ENCODE data around the gene CATSPER4. TPM values are rescaled to one million over a fixed set of nuclear protein-coding genes. Genes with fewer than 3 reads are reported as not detected.

CATSPER4 gene
- total RNA-seq, 2 experiments from 2014 or later, result not detected

DNA sequence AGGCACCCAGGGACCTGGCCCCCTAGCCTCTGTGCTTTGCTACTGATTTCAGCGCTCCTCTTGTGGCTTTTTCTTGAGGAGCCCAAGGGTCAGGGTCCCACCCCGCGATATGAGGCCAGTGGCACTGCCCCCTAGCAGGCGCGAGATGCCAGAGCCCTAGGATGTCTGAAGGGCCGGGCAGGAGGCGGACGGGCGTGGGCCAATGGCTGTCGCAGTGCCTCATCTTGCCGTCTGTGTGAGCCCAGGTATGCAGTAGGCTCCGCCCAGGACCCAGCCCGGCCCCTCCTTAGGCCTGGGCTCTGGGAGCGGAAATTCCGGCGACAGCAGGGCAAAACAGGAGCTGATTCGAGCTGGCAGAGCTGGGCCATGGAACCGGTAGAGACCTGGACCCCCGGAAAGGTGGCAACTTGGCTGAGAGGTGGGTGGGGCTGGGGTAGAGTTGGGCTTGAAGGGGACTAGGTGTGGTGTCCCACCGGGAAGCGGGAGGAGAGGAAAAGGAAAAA, 13.2 kb upstream of the CATSPER4 start, which contains the start of gene CNKSR1:
Gene CNKSR1 (plus strand): TSS at position 310 of the 503 bp plus-strand sequence. CDS start 57 bp downstream, at position 367.
- ChIA-PET POLR2A (no interaction called here), CTCF (interaction anchor here (0.6 to 1.0 kb wide), 3 partner anchors 18 to 178 kb away, joined by 3 to 5 read pairs (median 3); no protein-coding TSS in a partner anchor)
- intact Hi-C loops (cut with DNase I, micrococcal nuclease), result no loop called here
- peak; percentile 70 for ATAC-seq
- Mint-ChIP-seq H3K4me3 (peak within 1 kb of the TSS; percentile 61), H3K36me3 (ENCODE audit: low read depth) (peaks cover 3% of the 10 kb centered on the region), H3K4me1 (peaks cover 8% of the 10 kb centered on the region), H3K9me3 (ENCODE audit: low read depth) (no peaks in the 10 kb centered on the region), H3K27me3 (no peaks in the 10 kb centered on the region), H3K27ac (no peak within 1 kb of the TSS)
- DNase-seq, result peak; percentile 48

DNA sequence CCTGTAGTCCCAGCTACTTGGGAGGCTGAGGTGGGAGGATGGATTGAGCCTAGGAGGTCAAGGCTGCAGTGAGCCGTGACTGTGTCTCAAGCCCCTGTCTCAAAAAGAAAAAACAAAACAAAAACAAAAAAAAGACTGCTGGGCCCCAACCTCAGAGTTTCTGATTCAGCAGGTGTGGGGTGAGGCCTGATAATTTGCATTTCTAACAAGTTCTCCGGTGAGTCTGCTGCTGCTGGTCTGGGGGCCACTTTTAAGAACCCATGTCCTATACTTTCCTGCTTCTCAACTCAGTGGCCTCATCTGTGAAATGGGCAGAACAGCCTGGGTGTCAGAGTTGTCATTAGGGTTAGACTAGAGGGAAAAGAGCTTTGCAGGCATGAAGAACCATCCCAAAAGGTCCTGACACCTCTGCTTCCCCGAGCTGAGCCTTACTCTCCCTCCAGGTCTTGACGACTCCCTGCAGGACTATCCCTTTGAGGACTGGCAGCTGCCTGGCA, 10.3 kb upstream of the CATSPER4 start:
- H3K4me3 Mint-ChIP-seq, result no peak overlapping the region
- CTCF ChIA-PET, result no interaction called here
- intact Hi-C loops (cut with DNase I, micrococcal nuclease), result no loop called here
- H3K27me3 Mint-ChIP-seq, result no peaks in the 10 kb centered on the region
- DNase-seq (no peak), ATAC-seq (no peak)
- POLR2A ChIA-PET, result no interaction called here
- no peaks in the 10 kb centered on the region for H3K36me3 Mint-ChIP-seq (ENCODE audit: low read depth)
- peaks cover 8% of the 10 kb centered on the region for H3K4me1 Mint-ChIP-seq
- no peak overlapping the region for H3K27ac Mint-ChIP-seq
- H3K9me3 Mint-ChIP-seq (ENCODE audit: low read depth), result no peaks in the 10 kb centered on the region

DNA sequence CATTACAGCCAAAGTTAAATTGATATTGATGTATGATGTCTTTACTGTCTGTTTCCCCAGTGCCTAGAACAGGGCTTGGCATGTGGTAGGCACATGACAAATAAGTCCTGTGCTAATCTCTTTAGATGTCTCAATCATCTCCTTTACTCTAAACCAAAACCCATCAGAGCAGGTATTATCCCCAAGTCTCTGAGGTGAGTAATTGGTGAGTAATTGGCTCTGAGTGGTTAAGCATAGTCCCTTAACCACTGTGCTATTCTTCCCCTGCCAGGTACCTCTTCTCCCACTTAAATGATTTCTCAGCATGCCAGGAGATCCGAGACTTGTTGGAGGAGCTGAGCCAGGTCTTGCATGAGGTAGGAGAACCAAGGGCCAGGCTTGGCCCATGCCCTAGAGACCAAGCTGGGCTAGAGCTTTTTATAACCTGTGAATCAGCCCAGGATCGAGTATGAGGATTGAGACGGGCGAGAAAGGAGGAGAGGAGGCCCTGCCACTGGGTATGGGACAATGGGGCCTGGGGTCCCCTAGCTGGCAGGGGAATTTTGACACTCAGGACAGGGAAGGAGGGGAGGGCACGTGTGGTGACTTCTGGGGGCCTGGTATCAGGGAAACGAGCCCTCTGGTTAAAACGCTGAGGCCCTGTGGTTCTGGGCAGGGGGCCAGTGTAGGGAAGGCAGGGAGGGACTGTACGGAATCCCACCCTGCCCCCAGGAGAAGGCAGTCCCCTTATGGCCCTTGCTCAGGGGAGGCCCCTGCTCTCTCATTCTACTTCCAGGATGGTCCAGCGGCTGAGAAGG, 8.6 kb upstream of the CATSPER4 start:
- Mint-ChIP-seq H3K36me3 (ENCODE audit: low read depth) (no peaks in the 10 kb centered on the region), H3K27ac (no peak overlapping the region), H3K4me3 (no peak overlapping the region), H3K9me3 (ENCODE audit: low read depth) (no peaks in the 10 kb centered on the region), H3K4me1 (peaks cover 8% of the 10 kb centered on the region), H3K27me3 (no peaks in the 10 kb centered on the region)
- DNase-seq (no peak), ATAC-seq (peak; percentile 92)
- intact Hi-C loops (cut with DNase I, micrococcal nuclease), result no loop called here
- ChIA-PET CTCF (no interaction called here), POLR2A (no interaction called here)

DNA sequence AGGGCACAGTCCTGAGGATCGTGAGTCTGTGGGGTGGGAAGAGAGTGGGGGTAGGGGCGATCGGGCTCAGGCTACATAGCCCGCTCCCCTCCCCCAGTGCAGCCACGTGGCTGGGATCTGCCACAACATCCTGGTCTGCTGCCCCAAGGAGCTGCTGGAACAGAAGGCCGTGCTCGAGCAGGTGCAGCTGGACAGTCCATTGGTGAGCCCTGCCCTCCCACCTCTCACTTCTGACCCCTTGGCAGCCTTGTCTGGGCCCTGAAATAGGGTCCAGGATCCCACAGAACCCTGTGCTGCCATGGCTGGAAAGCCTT, 8.1 kb upstream of the CATSPER4 start:
- Mint-ChIP-seq H3K9me3 (ENCODE audit: low read depth) (no peaks in the 10 kb centered on the region), H3K4me1 (peaks cover 6% of the 10 kb centered on the region), H3K27ac (no peak overlapping the region), H3K36me3 (ENCODE audit: low read depth) (no peaks in the 10 kb centered on the region), H3K27me3 (no peaks in the 10 kb centered on the region), H3K4me3 (no peak overlapping the region)
- intact Hi-C loops (cut with DNase I, micrococcal nuclease), result no loop called here
- DNase-seq, result no peak
- ChIA-PET POLR2A (no interaction called here), CTCF (interaction anchor here (1.1 kb wide), 1 partner anchor 19 kb away, joined by 3 read pairs; no protein-coding TSS in a partner anchor)
- no peak for ATAC-seq

DNA sequence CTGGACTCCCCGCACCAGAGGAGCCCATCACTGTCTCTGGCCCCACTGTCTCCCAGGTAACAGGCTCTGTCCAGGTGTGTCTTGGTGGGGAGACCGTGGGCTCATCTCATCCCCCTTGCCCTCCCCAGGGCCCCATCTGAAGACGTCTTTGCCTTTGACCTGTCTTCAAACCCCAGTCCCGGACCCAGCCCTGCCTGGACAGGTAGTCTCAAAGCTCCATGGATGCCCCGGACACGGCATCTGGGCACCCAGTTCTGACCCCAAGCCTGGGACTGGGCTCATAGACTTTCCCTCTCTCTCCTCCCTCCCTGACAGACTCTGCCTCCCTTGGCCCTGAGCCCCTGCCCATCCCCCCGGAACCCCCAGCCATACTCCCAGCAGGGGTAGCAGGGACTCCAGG, 6.3 kb upstream of the CATSPER4 start:
- H3K9me3 Mint-ChIP-seq (ENCODE audit: low read depth), result no peaks in the 10 kb centered on the region
- no peak overlapping the region for H3K4me3 Mint-ChIP-seq
- DNase-seq, result no peak
- ChIA-PET CTCF (no interaction called here), POLR2A (no interaction called here)
- no peaks in the 10 kb centered on the region for H3K27me3 Mint-ChIP-seq
- intact Hi-C loops (cut with DNase I, micrococcal nuclease), result no loop called here
- no peak overlapping the region for H3K27ac Mint-ChIP-seq
- H3K36me3 Mint-ChIP-seq (ENCODE audit: low read depth), result no peaks in the 10 kb centered on the region
- H3K4me1 Mint-ChIP-seq, result peaks cover 5% of the 10 kb centered on the region
- ATAC-seq, result no peak

DNA sequence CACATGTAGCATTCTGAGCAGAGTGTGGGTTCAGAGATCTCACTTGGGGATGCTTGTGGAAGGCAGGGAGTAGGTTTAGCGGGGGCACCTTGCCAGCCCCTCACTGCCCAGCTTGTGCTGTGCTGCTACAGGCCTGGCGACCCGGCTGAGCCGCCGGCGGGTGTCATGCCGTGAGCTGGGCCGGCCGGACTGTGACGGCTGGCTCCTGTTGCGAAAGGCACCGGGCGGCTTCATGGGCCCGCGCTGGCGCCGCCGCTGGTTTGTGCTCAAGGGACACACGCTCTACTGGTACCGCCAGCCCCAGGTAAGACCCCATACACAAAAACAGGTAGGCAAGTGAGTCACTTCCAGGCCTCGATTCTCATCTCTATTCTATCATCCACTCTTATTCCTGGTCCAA, 5.5 kb upstream of the CATSPER4 start:
- no peak overlapping the region for H3K4me3 Mint-ChIP-seq
- POLR2A ChIA-PET, result interaction anchor here (0.6 kb wide), 1 partner anchor 42 kb away, joined by 3 read pairs; no protein-coding TSS in a partner anchor
- no peak overlapping the region for H3K27ac Mint-ChIP-seq
- no peaks in the 10 kb centered on the region for H3K36me3 Mint-ChIP-seq (ENCODE audit: low read depth)
- intact Hi-C loops (cut with DNase I, micrococcal nuclease), result no loop called here
- CTCF ChIA-PET, result no interaction called here
- DNase-seq (no peak), ATAC-seq (no peak)
- peaks cover 5% of the 10 kb centered on the region for H3K4me1 Mint-ChIP-seq
- H3K9me3 Mint-ChIP-seq (ENCODE audit: low read depth), result no peaks in the 10 kb centered on the region
- no peaks in the 10 kb centered on the region for H3K27me3 Mint-ChIP-seq

- DNase-seq (no peak), ATAC-seq (no peak)
- ChIA-PET CTCF (interaction anchor here (1.0 kb wide), 1 partner anchor 48 kb away, joined by 3 read pairs; no protein-coding TSS in a partner anchor), POLR2A (interaction anchor here (0.6 kb wide), 1 partner anchor 75 kb away, joined by 3 read pairs; no protein-coding TSS in a partner anchor)
- Mint-ChIP-seq H3K27me3 (no peaks in the 10 kb centered on the region), H3K9me3 (ENCODE audit: low read depth) (no peaks in the 10 kb centered on the region), H3K27ac (no peak overlapping the region), H3K4me1 (peaks cover 7% of the 10 kb centered on the region), H3K36me3 (ENCODE audit: low read depth) (no peaks in the 10 kb centered on the region), H3K4me3 (no peak overlapping the region)
- intact Hi-C loops (cut with DNase I, micrococcal nuclease), result no loop called here
Measured at GRCh38 chr1:26187882-26188281, 2.5 kb upstream of the CATSPER4 start.

- Mint-ChIP-seq H3K9me3 (ENCODE audit: low read depth) (no peaks in the 10 kb centered on the region), H3K4me3 (no peak overlapping the region), H3K27ac (no peak overlapping the region), H3K4me1 (peaks cover 7% of the 10 kb centered on the region), H3K27me3 (no peaks in the 10 kb centered on the region), H3K36me3 (ENCODE audit: low read depth) (no peaks in the 10 kb centered on the region)
- POLR2A ChIA-PET, result no interaction called here
- CTCF ChIA-PET, result interaction anchor here (0.7 to 1.0 kb wide), 3 partner anchors 18 to 355 kb away, joined by 3 to 4 read pairs (median 3); no protein-coding TSS in a partner anchor
- DNase-seq (no peak), ATAC-seq (no peak)
- intact Hi-C loops (cut with DNase I, micrococcal nuclease), result no loop called here
Measured at GRCh38 chr1:26188477-26188876, 1.9 kb upstream of the CATSPER4 start.

DNA sequence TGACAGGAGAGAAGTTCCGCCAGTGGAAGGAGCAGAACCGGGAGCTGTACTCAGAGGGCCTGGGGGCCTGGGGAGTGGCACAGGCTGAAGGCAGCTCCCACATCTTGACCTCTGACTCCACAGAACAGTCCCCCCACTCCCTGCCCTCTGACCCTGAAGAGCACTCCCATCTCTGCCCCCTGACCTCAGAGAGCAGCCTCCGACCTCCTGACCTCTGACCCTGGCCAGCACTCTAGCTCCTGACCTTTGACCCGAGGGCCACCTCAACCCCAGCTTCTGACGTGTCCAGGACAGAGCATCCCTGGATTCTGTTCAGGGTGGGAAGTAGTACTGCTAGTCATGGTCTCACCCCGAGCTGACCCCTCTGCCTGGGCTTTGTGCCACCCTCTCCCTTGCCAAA, 1.1 kb upstream of the CATSPER4 start:
- ATAC-seq (no peak), DNase-seq (no peak)
- H3K9me3 Mint-ChIP-seq (ENCODE audit: low read depth), result no peaks in the 10 kb centered on the region
- H3K36me3 Mint-ChIP-seq (ENCODE audit: low read depth), result no peaks in the 10 kb centered on the region
- H3K27me3 Mint-ChIP-seq, result no peaks in the 10 kb centered on the region
- POLR2A ChIA-PET, result no interaction called here
- CTCF ChIA-PET, result interaction anchor here (0.7 to 1.0 kb wide), 2 partner anchors 19 to 354 kb away, joined by 3 to 4 read pairs; no protein-coding TSS in a partner anchor
- H3K4me1 Mint-ChIP-seq, result peaks cover 7% of the 10 kb centered on the region
- H3K27ac Mint-ChIP-seq, result no peak overlapping the region
- intact Hi-C loops (cut with DNase I, micrococcal nuclease), result no loop called here
- H3K4me3 Mint-ChIP-seq, result no peak overlapping the region

GRCh38 chr1:26189751-26190275, 589 bp upstream of the CATSPER4 start:
- H3K27me3 Mint-ChIP-seq, result no peaks in the 10 kb centered on the region
- intact Hi-C loops (cut with DNase I, micrococcal nuclease), result no loop called here
- POLR2A ChIA-PET, result interaction anchor here (0.7 kb wide), 1 partner anchor 64 kb away, joined by 5 read pairs; no protein-coding TSS in a partner anchor

DNA sequence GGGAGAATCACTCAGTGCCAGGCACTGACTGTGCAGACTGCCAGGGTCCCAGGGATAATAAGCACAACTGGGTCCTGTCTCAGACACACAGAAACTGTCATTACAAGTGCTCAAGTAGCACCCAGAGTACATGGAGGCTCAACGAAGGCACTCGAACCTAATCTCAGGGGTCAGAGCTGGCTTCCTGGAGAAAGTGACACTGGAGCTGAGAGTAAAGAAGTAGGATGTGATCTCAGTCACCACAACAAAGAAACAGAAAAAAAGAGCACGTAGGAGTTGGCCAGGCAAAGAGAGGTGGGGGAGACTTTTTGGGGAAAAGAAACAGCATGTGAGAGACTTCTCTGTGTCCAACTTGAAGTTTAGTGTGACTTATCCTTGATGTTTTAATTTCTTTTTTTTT, 1.3 kb downstream of the CATSPER4 start:
- Mint-ChIP-seq H3K36me3 (ENCODE audit: low read depth) (no peaks in the 10 kb centered on the region), H3K4me1 (peaks cover 7% of the 10 kb centered on the region), H3K27ac (peak overlapping the region; percentile 59), H3K9me3 (ENCODE audit: low read depth) (no peaks in the 10 kb centered on the region), H3K27me3 (no peaks in the 10 kb centered on the region), H3K4me3 (no peak overlapping the region)
- intact Hi-C loops (cut with DNase I, micrococcal nuclease), result no loop called here
- POLR2A ChIA-PET, result interaction anchor here (0.6 kb wide), 1 partner anchor 34 kb away, joined by 4 read pairs; no protein-coding TSS in a partner anchor
- ATAC-seq, result peak; percentile 80
- peak; percentile 42 for DNase-seq
- CTCF ChIA-PET, result interaction anchor here (0.8 to 1.4 kb wide), 2 partner anchors 47 to 225 kb away, joined by 3 to 4 read pairs; no protein-coding TSS in a partner anchor

More at GRCh38 chr1:26189751-26190275, 589 bp upstream of the CATSPER4 start:
- CTCF ChIA-PET, result interaction anchor here (1.0 kb wide), 1 partner anchor 19 kb away, joined by 4 read pairs; no protein-coding TSS in a partner anchor
- Mint-ChIP-seq H3K9me3 (ENCODE audit: low read depth) (no peaks in the 10 kb centered on the region), H3K4me3 (no peak overlapping the region), H3K36me3 (ENCODE audit: low read depth) (no peaks in the 10 kb centered on the region), H3K27ac (no peak overlapping the region), H3K4me1 (peaks cover 7% of the 10 kb centered on the region)
- no peak for DNase-seq
- no peak for ATAC-seq

Measured in activated CD4-positive, alpha-beta T cell treated with anti-CD3 and anti-CD28 coated beads for 36 hours (primary cell).